ENCODE measurements around the gene TSC22D4.
"Not testable (repeated sequence)": the region's sequence is repeated elsewhere in the genome, so short reads cannot be mapped to it uniquely, and the experiment has no call there.

The TSC22D4 gene

DNA sequence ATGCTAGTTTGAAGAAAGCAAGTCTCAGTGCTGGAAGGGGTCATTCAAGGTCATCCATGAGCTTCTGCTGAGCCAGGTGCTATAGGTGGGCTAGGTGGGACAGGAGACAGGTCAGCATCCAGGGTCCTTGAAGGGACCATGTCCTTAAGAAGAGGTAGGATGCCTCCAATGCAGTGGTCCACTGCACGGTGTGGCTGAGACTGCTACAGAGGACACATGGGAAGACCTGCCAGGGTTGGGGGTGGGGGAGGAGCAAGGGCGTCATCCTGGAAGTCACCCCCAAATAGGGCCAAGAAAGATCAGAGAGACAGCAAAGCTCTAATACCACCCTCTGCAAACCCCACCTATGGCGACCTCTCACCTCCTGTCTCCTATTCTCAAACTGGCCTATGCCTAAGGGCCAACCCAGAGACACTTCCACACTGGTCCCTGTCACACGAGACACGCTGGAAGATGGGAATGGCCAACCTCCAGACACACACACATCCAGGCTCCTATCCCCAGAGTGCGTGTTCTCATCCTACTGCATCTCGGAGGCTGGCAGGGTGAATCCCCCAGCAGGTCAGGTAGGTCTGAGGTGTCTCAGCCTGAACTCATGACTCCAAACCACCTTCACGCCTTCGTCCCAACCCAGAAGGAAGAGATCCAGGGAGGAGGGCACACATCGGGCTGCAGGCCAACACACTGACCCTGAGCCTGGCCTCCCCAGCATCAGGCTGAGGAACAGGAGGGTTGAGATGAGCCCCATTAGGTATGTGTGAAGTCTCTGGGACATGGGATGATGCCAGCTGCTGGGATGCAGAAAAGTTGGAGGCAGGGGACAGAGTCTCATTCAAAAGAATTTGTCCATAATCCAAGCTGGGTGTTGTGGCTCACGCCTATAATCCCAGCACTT is 37.1 kb downstream of the TSC22D4 start:
- FAIRE-seq, result no peak

DNA sequence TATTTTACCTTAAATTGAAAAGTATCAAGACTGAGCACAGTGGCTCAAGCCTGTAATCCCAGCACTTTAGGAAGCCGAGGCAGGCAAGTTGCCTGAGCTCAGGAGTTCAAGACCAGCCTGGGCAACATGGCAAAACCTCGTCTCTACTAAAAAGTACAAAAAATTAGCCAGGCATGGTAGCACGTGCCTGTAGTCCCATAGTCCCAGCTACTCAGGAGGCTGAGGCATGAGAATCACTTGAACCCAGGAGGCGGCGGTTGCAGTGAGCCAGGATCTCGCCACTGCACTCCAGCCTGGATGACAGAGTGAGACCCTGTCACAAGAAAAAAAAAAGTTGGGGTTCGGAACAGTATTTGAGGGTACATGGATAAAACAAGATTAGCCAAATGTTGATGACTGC is 39.8 kb downstream of the TSC22D4 start:
- not testable (repeated sequence) for FAIRE-seq

DNA sequence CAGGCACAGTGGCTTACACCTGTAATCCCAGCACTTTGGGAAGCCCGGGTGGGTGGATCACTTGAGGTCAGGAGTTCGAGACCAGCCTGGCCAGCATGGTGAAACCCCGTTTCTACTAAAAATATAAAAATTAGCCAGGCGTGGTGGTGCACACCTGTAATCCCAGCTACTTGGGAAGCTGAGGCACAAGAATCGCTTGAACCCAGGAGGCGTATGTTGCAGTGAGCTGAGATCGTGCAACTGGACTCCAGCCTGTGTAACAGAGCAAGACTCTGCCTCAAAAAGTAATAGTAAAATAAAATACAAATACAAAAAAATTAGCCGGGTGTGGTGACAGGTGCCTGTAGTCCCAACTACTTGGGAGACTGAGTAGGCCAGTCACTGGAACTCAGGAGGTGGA is 40.3 kb downstream of the TSC22D4 start:
- FAIRE-seq, result not testable (repeated sequence)

DNA sequence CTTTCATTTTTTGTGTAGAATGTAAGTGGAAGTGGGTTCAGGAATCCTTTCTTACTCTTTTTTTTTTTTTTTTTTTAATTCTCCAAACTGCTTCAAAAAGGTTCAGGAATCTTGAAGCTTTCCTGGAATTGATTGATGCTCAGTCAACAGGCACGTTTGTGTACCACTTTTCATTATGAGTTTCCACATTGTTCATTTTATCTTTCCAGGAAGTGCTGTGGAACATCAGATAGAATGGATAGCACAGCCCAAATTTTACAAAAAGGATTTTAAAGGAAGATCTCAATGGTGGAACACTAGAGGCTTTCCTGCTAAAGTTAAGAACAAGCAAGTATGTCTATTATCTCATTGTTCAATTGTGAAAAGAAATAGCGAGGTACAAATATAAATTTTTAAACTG is 40.8 kb downstream of the TSC22D4 start:
- FAIRE-seq, result no peak

DNA sequence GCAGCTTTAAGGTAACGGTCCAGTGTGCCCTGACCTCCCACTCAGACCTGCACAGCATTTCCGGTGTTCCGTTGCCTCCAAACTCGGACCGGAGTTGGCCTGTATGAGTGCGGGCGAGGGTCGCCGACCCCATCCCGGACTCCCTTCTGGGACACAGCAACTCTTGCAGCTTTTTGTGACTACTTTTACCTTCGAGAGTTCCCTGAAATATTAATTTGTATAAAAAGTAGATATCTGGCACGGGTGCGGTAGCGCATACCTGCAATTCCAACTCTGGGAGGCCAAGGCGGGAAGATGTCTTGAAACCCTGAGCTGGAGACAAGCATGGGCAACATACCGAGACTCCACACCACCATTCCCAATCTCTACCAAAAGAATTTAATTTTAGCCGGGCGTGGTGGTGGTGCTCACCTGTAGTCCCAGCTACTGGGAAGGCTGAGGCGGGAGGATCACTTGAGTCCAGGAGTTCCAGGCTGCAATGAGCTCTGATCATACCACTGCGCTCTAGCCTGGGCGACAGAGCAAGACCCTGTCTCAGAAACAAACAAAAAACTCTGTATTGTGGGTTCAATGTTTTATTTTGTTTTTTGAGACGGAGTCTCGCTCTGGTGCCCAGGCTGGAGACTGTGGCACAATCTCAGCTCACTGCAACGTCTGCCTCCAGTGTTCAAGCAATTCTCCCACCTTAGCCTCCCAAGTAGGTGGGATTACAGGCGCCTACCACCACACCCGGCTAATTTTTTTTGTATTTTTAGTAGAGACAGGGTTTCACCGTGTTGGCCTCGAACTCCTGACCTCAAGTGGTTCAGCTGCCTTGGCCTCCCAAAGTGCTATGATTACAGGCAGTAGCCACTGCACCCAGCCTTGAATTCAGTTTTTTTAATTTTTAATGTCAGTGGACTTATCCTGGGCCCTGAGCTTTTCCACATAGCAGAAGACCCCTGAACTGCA is 41.6 kb downstream of the TSC22D4 start:
- no peak for FAIRE-seq

DNA sequence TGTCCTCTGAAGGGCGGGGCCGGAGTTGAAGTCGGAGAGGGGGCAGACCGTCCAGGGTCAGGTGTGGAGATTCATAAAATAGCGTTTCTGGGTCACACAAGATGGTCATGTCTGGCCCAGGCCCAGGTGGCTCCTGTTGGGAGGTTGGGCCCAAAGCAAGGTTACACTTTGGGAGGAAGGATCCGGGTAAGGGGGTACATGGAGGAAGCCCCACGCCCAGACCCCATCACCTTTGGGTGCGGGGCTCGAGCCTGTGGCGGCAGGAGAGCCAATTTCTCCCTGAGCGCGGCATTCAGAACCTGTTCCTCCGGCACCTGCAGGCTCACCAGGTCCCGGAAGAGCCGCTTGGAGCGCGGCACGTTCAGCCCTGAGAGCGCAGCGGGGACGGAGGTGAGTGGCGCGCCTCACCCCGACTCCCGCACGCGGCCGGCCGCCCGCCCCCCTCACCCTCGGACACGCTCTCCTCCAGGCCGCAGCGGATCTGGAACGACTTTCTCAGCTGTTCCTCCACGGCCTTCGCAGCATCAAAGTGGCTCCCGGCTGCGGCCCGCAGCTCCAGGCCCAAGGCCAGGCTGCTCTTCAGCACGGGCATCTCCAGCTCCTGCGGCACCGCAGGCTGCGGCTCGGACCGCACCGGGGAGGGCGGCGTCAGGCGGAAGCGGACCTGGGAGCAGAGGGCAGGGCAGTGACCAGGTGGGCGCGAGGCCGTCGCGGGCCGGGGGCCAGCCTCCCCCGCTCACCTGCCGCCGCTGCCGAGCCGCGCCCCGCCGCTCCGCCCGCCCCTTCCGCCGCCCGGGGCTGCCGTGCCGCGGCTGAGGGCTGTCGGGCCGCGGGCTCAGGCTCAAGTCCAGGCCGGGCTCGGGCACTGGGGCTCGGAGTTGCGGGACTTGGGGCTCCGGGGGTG is 43.4 kb downstream of the TSC22D4 start:
- no peak for FAIRE-seq

DNA sequence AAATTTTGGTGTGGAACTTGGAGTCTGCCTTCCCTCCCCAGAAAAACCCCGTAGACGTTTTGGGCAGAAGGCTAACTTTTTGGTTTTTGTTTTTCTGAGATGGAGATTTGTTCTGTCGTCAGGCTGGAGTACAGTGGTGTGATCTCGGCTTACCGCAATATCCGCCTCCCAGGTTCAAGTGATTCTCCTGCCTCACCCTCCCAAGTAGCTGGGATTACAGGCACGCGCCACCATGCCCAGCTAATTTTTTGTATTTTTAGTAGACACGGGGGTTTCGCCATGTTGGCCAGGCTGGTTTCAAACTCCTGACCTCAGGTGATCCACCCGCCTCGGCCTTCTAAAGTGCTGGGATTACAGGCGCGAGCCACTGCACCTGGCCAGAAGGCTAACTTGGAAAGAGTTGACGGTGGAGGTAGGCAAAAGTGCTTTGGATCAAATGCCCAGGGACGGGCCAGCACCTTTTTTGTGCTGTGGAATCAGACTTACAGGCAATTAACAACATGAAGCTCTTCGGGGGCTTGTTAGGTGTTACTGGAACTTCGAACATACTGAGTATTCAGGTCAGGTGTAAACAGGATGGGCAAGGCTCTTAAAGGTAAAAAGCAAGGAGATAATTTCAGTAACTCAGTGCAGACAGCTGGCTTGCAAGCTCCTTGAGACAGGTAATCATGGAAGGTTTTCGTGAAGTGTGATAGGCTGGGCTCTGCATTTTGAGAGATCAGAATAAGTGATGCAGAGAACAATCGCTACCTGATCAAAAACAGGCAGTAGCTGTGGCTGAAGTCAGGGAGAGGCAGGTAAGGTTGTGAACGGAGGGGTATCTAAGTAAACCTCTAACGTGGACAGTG is 44.5 kb downstream of the TSC22D4 start:
- FAIRE-seq, result no peak

DNA sequence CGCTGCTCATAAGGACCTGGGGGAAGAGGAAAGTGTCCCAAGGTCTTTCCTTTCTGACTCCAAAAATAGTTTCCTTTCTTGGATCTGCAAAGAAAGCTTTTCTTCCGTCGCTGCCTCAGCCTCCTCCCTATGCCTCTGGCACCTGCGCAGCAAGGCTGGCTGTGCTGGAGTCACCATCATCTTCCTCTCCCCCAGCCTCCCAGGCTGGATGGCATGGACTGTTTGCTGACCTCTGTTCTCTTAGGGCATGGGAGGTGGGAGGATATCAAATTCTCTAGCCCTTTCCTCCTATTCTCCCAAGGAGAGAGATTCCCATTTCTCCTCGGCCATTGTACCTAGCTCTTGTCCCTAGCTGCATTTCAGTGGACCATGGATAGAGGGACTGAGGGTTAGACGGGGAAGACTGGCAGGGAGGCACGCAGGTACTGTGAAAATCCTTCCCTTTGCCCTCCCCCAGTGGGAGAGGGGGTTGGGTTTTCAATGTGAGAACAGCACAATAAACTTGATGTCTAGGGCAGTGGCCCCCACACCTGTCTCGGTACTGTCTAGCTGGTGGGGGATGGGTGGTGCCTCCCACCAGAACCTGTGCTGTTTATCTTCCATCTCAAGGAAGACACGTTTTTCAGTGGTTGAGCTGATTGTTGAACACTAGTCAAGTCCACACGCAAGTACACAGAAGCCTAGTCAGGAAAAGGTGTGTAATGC is 45.3 kb downstream of the TSC22D4 start:
- FAIRE-seq, result no peak

DNA sequence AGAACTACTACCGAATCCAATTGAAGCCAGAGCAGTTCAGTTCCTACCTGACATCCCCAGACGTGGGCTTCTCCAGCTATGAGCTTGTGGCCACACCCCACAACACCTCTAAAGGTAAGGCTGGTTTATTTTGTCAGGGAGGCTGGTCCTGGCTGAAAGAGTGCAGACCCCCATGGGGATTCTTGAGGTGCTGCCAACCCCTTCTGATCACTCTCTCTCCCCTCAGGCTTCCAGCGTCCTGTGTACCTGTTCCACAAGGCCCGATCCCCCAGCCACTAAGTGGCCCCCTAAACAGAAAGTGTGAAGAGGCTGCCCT is 45.8 kb downstream of the TSC22D4 start:
- no peak for FAIRE-seq

DNA sequence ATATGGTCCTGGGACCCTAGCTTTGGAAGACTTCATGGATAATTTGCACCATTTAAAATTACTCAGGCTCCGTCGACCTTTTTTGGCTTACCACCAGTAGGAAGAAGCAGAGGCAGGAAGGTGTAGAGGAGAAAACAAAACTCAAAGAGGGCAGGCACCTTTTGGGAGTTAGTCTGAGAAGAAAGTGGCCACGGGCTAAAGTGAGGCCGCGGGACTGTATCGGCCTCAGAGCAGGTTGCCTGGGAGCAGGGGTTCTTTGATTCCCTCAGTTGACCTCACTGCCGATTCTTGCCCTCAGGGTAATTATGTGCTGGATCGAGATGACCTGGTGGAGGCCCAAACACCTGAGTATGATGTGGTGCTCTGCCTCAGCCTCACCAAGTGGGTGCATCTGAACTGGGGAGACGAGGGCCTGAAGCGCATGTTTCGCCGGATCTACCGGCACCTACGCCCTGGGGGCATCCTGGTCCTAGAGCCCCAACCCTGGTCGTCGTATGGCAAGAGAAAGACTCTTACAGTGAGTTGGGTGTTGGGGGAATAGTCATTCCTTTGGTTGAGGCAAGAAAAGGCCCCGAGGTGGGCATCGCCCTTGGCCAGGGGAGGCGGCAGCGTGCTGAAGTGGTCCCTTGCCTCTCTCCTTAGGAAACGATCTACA is 46.3 kb downstream of the TSC22D4 start:
- FAIRE-seq, result no peak

DNA sequence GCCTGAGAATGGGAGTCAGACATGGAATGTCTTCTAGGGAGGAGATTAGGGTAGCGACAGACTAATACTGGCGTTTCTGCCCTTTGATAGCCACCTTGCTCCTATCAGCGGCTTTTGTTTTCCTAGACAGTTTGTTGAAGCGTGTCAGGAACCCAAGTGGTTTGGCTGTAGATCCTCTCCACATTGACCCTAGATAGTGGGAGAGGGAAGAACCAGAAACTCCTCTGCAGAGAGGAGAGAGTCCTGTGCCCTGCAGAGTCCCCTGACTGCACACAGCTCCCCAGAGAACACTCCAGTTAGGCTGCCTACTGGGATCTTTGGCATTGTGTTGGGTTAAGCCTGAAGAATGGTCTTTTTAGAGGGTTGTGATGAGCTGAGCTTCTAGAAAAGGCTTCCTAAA is 47.0 kb downstream of the TSC22D4 start:
- FAIRE-seq, result no peak

DNA sequence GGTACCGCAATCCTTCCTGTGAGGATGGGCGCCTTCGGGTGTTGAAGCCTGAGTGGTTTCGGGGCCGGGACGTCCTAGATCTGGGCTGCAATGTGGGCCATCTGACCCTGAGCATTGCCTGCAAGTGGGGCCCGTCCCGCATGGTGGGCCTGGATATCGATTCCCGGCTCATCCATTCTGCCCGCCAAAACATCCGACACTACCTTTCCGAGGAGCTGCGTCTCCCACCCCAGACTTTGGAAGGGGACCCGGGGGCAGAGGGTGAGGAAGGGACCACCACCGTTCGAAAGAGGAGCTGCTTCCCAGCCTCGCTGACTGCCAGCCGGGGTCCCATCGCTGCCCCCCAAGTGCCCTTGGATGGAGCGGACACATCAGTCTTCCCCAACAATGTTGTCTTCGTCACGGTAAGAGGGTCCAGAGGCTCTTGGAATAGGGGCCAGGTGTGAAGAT is 47.7 kb downstream of the TSC22D4 start:
- FAIRE-seq, result no peak

DNA sequence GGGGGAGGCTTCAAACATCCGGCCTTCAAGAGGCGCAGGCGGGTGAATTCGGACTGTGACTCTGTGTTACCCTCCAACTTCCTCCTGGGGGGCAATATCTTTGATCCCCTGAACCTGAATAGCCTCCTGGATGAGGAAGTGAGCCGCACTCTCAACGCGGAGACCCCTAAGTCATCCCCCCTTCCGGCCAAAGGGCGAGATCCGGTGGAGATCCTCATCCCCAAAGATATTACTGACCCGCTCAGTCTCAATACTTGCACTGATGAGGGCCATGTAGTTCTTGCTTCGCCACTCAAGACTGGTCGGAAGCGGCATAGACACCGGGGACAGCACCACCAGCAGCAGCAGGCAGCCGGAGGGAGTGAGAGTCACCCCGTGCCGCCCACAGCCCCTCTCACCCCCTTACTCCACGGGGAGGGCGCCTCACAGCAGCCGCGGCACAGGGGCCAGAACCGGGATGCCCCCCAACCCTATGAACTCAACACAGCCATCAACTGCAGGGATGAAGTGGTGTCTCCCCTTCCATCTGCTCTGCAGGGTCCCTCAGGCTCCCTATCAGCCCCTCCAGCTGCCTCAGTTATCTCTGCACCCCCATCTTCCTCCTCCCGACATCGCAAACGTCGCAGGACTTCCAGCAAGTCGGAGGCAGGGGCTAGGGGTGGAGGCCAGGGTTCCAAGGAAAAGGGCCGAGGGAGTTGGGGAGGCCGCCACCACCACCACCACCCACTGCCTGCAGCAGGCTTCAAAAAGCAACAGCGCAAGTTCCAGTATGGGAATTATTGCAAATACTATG is 48.3 kb downstream of the TSC22D4 start:
- no peak for FAIRE-seq

DNA sequence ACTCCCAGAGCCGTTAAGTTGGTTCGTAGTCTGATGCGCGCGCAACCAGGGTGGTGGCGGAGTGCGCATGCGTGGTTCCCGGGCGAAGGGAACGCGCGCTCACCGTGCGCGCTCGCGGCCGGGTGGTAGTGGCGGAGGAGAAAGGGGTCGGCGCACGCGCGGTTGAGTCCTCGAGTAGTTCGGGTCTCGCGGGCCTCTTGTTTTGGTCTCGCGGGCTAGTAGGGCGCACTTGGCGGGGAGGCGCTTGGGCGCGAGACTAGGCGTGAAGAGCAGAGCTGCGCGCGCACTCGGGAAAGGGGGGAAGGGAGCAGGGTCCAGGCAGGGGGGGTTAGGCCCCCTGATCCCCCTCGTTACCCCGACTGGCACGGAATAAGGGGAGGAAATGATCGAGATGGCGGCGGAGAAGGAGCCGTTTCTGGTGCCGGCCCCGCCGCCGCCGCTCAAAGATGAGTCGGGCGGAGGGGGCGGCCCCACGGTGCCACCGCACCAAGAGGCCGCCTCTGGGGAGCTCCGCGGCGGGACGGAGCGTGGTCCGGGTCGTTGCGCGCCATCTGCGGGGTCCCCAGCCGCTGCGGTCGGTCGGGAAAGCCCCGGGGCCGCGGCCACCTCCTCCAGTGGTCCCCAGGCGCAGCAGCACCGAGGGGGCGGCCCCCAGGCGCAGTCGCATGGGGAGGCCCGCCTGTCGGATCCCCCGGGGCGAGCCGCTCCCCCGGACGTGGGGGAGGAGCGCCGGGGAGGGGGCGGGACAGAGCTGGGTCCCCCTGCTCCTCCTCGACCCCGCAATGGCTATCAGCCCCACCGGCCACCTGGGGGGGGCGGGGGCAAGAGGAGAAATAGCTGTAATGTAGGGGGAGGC is 49.1 kb downstream of the TSC22D4 start, which contains the start of gene MEPCE:
MEPCE (plus strand) TSS at position 195 of the 856 bp plus-strand sequence; CDS start at position 383, 188 bp downstream.
- FAIRE-seq, result peak; percentile 91

DNA sequence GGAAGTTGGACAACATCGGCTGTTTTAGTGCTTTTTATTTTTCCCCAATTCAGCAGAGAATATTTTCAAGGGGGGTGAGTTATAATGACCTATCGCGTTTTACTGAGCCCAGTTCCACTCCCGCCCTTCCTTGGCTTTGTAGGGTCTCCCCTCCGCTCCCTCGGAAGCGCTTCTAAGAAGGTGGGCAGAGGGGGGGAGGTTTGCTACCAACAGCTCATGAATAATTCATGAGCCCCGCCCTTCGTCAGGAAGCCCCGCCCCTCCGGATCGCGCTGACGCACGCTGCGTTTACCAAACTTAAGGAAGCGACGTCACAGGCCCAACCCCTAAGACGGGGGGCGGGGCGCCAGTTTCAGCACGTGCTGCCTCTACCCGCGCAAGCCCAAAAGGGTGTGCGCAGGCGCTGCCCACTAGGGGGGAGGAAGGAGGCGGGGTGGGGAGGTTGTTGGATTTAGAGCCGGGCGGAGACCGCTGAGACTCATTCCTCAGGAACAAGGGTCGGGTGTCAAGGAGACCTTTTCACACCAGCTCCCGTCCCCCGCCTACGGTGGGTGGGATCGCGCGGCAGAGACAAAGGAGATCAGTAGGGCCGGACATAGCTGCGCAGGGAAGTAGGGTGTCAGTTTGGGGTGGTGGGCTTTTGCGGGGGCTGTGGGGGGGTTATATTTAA is 49.9 kb downstream of the TSC22D4 start:
- peak; percentile 96 for FAIRE-seq

DNA sequence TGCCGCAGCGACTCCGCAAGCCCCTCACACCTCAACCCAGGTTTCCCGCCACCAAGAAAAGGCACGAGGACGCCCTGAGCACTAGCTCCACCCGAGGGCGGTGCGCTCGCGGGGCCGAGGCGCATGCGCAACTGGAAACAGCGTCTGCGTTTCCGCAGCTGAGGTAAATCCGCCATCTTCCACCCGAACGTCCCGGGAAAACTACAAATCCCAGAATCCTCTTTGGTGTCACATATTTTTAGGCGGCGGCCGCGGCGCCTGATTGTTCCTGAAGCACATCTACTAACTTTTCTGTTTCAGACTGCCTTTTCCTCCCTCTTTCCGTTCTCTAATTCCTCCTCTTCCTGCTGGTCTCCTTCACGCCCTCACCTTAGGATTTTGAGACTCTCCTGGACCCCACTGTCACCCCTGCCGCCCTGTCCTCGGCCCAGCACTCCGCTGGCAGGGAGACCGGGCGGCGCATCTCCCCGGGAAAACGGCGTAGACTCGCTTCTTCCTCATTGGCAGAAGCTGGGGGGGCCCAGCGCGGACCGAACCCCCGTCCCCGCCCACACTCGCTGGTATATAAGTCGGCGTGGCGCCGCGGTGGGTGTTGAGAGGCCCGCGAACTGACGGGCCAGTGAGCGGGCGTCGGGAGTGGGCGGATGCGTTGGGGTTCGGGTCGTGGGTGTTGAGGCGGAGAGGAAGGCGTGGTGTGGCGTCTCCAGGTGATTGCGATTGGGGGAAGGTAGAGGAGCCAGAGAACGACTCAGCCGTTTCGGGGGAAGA is 50.6 kb downstream of the TSC22D4 start, which contains the start of gene ZCWPW1:
ZCWPW1 (minus strand) TSS at position 505 of the 768 bp plus-strand sequence. CDS start 8,054 bp downstream, outside the sequence.
- peak; percentile 62 for FAIRE-seq

DNA sequence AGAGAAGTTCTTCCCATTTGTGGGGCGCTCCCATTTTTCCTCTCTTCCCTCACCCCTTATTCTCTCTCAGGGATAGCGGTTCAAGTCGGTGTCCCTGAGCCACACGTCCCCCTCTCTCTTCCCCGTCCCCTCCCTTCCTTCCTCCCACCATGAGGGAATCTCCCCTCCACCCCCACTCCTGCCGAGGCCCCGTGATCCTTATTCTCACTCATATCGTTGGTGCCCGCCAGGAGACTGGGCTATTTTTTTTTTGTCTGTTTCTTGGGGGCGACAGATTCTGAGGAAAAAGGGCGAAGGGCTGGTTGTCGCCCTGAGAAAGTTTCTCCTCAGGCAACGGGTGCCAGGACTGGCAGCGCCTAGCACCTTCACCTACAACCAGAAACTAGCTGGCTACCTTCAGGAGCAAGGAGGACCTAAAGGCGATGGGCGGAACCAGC is 51.2 kb downstream of the TSC22D4 start:
- no peak for FAIRE-seq
